OCI-M2 (cell line): ENCODE data around the gene LIMS1.
"Not testable (repeated sequence)": the region's sequence is repeated elsewhere in the genome, so short reads cannot be mapped to it uniquely, and the experiment has no call there.

Experiments
- DNase-seq: peaks from one replicate; lab custom pipeline; 2025; ENCODE audit not compliant: unreplicated experiment; lab: John Stamatoyannopoulos, UW

LIMS1 gene

DNA sequence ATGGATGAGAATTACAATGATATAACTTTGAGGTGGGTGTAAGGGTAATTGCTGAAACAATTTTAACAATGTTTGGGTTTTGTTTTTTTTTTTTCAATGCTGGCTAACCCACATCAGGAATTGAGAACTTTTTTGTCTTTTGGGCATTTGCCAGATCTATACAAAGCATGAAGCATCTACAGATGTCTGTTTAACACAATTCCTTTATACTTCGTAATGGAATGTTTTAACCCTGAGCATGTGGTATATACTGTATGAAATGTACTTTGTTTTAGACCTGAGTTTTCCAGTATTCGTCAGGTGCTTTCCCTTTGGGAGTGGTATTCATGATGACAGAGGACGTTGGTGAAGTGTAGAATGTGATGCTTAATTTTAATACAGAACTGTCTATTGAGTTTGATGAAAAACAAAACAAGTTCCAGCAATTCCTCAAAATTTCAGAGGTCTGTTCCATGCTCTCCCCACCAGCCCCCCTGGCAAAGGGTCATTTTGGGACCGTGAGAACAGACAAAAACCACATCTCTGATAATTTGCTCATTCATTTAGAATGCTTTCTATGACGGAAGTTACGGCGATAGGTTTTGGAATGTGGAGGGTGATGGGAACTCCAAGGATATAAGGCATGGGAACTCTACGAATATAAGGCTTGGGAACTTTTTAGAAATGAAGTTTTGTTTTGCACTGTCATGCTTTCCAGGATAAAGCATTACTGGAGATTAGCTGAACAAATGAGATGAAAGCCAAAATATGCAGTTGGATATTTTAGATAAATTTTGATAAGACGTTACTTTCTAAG, 14.1 kb downstream of the LIMS1 start:
- no peak for DNase-seq

DNA sequence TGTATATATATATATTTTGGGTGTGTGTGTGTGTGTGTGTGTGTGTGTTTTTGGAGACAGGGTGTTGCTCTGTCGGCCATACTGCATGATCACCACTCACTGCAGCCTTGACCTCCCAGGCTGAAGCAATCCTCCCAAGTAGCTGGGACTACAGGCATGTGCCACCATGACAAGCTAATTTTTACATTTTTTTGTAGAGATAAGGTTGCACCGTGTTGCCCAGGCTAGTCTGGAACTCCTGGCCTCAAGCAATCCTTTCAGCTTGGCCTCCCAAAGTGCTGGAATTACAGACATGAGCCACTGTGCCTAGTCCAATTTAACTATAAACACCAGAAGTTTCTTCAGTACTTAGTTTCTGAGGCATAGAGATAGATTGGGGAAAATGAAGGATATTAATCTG, 18.3 kb downstream of the LIMS1 start:
- DNase-seq, result no peak

DNA sequence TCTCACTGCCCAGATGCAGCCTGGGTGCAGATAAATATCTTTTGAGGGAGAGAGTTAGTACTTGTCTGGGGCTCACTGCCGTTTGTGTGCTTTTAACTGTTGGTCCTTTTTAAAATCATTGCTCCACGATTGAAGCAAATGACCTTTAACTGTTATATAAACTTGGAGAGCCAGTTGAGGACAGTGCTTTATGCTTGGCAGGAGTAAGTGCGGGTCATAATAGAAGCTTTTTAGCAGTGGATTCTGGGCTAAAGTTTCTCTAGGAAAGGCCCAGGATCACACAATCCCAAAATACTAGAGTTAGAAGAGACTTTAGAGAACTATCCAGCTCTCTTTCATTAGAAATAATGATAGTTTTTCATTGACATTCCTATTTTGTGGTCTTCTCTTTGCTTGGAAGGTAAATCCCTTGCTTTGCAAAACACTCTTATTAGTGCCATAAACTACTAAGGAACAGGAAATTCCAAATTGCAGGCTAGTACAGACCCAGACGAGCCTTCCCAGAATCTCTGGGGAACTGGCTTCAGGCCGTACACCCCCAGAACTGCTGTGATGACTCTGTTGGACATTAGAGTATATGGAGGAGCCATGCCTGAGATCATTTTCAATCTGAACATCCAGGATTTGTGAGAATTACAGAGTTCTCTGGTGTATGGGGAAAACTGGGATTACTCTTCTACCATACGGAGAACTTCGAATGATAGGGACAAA, 19.1 kb downstream of the LIMS1 start:
- no peak for DNase-seq

DNA sequence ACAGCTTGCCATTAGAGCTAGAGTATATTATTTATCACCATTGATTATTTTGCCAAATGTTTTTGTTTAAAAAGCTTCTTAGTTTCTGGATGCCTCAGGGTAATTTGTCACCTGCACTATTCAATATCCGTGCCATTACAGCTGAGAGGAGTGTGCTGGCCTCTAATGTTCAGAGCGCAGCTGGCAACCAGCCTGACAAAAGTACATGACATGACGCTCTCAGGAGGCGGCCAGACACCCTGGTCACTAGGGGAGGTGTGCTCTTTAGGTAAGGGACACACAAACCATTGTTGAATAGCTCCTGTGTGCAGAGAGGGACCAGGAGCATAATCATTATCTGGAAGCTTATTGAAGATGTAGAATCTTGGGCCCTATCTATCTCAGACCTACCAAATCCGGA, 20.3 kb downstream of the LIMS1 start:
- no peak for DNase-seq

DNA sequence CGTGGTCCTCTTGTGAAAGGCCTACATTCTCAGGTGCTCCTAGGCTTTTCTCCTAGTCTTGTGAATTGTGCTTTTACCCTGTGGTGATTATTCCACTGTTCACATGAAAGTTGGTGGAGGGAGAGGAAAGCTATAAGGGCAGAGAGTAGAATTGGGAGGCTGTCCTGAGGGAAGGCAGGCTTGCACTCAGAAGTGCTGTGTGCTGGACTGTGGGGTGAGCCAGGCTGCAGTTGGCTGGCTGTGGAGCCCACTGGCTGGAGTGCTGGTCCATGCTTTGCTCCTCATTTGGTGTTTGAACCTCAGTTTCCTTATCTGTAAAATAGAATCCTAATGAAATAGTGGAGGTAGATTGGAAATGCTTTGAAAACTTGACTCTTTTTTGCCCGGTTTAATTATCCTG, 21.3 kb downstream of the LIMS1 start:
- DNase-seq, result no peak

DNA sequence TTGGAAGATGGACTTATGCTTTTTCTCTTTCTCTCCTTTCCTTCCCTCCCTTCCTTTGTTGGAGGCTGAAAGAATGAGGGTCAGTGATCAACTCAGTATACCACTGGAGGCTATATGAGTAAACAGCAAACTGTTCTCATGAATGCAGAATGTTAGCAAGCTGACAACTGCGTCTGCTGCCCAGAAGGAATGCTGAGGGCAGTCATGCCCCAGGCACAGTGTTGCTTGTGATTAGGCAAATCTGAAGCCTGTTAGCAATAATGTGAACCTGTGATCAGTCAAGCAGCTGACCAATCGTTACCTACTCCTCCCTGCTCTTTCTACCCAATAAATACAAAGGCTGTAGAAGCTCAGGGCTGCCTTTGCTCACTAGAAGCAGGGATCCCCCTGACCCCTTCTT, 22.3 kb downstream of the LIMS1 start:
- DNase-seq, result not testable (repeated sequence)

DNA sequence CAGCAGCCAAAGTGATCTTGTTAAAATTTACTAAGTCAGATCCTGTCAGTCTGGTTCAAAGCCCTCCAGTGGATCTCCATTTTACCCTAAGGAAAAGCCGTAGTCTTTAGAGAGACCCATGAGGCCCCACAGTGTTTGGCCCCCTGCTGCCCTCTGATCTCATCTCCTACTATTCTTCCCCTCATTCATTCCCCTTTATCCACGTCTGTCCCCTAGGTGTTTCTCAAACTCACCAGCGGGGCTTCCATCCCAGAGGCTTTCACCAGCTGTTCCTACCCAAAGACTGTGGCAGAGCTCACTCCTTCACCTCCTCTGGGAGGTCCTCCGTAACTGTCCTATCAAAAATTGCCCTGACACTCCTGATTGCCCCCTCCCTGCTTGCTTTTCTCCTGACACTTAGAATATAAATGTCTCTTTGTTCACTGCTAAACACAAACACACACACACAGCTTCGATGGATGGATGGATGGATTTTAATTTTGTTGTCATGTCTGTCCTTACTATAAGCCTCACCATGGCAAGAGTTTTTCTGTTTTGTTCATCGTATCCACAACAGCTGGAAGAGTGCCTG, 26.1 kb downstream of the LIMS1 start:
- no peak for DNase-seq

DNA sequence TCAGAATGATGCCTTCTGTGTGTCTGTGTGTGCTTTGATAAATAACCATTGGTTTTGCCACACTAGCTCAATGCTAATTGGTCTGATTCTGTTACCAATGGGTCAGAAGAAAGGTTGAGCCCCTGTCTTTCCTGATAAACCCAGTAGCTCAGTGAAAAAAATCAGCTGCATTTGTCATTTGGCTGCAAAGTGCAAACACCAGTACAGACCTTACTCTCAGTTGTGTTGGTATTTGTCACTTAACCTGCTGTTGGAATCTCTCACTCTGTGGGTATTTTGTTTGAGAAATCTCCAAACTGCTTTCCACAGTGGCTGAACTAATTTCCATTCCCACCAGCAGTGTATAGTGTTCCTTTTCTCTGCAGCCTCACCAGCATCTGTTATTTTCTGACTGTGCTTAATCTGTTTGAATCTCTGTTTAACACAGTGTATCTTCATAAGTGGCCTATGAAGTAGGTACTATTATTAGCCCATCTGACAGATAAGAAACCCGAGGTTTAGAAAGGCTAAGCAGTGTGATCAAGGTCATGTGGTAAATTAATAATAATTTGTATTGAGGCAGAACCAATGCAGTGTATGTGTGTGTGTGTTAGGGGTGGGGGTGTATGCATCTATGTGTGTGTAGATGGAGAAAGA, 26.7 kb downstream of the LIMS1 start:
- DNase-seq, result no peak

DNA sequence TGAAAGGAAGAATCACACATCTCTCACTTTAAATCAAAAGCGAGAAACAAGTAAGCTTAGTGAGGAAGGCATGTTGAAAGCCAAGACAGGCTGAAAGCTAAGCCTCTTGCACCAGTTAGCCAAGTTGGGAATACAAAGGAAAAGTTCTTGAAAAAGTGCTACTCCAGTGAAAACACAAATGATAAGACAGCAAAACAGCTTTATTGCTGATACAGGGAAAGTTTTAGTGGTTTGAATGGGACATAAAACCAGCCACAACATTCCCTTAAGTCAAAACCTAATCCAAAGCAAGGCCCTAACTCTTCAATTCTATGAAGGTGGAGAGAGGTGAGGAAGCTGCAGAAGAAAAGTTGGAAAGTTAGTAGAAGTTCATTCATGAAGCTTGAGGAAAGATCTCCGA, 28.0 kb downstream of the LIMS1 start:
- no peak for DNase-seq

DNA sequence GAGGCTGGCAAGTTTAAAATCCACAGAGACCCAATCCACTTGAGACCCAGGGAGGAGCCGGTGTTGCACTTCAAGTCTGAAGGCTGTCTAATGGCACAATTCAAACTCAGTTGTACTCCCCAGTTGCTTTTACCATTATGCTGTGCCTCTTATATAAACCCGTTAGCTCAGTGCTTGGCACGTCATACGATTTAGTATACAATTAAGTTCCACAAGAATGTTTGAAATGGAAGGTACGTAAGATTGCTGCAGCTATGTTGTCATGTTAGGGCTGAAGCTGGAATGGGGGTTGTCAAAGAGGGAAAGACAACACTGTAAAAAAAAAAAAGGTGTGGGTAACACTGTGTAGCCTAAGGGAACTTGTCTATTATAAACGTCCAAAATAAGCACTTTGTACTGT, 30.2 kb downstream of the LIMS1 start:
- no peak for DNase-seq

DNA sequence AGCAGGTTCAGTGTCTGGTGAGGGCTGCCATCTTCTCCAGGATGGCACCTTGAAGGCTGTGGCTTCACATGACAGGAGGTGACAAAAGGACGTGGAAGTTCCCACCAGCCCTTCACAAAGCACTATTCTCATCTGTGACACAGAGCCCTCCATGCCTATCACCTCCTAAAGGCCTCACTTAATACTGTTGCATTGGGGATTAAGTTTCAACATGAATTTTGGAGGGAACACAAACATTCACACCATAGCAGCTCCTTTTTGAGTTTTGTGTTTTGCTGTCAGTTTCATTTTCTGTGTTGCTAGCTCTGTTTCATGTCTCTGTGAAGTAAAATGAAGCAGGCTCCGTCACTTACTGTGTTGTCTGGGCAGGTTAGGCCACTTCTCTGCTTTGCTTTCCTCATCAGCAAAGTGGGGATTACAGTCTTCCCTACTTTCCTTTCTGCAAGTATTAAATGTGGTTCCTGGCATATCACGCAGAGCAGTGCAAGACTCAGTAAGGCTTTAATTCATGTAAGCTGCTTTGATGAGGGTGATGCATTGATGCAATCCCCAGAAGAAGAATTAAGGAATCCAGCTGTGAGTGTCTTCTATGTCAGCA, 31.6 kb downstream of the LIMS1 start:
- DNase-seq, result no peak

DNA sequence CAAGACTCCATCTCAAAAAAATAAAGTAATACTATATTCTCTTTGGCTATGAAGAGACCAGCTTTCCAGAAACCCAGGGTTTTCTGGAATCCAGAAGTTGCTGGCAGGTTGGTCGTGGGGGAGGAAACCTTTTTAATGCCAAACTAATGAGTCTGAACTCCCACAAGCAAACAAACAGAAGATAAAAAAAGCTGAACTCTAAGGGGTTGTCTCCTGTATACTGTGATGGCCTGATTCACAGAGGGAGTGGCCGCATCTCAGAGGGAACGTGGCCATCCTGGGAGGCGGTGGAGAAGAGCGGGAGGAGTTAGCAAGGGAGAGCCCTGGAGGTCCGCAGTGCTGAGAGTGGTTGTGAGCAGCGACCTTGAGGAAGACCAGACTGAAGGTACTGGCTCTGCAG, 36.1 kb downstream of the LIMS1 start:
- DNase-seq, result no peak

DNA sequence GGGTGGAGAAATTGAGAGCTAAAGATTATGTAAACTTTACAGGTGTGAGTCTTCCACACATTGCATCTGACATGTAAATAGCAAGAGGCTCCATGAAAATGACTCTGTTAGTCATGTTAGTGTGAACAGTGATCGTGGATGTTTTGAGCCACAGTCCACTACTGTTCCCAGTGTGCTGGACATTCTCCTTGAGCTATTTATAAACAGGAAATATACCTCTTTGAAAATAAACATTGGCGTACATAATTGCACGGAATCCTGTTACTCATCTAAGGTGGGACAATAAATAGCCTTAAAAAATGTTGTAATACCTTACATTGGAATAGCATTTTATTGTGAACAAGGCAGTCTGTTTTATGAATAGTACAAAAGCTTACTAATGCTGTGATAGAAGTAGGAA, 37.0 kb downstream of the LIMS1 start:
- DNase-seq, result no peak

DNA sequence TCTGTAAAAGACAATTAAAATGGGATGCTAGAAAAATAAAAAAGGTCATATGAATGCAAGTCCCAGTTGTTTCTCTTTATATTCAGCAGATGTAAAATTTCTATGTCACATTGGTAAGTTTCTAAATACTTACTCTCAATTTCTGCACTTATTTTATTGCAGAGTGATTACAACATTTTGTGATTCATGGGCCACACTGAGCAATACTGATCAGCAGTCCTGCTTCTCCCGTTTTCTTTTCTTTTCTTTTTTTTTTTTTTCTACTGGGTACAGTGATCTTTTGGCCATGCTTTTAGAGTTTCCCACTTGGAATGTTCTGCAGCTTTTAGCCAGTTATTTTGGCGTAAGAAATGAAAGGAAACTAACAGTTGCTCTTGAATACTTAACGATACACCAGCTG, 38.8 kb downstream of the LIMS1 start:
- DNase-seq, result no peak

DNA sequence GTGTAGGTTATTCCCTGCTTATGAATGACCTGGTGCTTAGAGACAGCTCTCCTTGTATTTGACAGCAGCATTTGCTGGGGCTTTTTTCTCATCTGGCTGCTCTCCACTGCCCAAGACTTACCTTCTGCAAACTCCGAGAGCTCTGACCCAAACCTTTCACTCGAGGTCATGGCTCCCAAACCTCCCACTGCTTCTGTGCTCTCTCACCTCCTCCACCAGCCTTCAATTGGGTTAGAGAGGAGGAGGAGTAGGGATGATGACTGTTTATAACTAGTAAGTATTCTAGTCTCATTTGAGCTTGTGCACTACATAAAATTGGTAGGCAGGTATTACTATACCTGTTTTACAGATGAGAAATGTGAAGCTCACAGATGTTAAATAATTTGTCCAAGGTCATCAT, 40.1 kb downstream of the LIMS1 start:
- no peak for DNase-seq

DNA sequence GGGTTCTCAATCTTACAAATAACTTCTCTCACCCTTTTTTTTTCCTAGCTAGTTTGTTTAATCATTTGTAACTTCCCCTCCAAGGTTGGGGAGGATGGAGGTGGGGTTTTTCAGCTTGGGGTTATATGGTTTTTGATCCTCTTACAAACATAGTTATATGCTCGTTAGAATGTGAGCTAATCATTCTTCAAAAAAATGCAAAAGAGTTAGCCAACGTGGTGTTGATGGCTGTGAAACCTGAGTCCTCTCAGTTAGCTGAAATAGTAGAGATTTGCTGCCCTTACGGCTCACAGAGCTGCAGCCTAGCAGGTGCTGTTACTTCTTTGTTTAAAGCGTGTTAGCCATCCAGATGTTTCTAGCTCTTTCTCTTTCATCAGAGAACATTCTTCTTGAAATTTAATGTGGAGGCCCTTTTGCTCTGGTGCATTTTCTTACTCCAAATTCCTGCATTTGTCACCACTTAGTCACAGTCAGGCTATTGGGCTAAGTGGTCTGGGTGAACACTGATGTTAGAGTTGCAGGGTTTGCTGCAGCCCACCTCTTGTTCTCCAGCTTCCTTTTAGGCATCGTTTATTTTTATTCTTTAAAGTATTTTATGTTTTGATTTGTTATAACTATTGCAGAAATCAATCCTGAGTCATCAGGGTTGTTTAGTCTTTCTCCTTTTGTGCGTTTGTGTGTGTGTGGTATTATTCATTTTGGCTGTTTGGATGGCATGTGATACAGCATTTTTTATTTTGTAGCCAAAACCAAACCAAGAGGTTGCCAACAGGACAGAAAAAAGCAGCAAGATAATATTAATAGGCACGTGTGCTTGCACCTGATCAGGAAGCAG, 41.1 kb downstream of the LIMS1 start:
- DNase-seq, result no peak

DNA sequence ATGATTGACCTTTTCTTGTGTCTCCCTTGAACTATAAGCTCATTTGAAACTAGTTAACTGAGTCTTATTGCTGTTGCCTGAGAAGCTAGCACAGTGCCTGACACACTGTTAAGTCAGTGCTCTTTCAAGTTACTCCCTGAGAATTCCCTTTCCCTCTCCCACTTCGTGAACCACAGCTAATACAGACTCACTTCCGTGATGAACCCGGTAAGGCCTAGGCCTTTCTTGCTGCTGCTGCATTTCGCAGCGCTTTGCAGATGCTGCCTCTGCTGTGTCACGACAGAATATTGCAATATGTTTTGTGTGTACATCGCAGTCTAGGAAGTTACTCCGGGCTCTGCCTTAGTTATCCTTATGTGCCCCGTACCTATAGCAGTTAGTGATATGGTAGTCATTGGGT, 42.8 kb downstream of the LIMS1 start:
- DNase-seq, result no peak

DNA sequence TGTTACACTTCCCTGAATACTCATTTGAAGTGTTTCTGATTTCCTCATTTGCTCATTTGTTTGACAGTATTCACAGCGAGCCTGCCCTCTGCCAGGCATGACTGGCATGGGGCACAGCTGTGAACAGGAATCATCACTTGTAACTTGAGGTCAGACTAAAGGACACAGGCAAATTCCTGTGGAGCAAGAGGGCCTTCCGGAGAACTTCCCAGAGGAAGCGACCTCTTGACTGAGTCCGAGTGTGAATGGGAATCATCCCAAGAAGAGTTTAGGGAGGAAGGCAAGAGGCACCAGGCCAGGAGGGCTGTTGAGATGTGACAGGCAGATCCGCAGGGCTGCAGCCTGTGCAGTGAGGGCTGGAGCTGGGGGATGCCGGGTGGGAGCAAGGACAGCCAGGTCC, 45.4 kb downstream of the LIMS1 start:
- DNase-seq, result no peak

DNA sequence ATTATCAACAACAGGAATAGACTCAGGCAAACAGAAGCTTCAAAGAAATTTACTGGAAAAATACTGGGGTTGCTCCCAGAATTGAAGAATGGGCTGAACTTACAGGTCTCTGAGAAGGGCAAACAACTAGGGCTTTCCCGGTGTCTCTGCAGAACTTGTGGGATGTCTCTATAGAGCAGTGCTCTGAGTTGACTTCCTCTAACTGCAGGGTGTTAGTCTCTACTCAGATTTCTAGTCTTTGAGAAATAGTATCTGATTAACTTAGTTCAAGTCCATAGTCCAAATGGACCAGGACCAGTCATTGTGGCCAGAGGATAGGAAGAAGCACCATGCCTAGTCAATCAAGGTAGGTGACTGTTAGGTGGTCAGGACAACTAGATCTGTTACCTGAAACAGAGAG, 45.8 kb downstream of the LIMS1 start:
- DNase-seq, result no peak

DNA sequence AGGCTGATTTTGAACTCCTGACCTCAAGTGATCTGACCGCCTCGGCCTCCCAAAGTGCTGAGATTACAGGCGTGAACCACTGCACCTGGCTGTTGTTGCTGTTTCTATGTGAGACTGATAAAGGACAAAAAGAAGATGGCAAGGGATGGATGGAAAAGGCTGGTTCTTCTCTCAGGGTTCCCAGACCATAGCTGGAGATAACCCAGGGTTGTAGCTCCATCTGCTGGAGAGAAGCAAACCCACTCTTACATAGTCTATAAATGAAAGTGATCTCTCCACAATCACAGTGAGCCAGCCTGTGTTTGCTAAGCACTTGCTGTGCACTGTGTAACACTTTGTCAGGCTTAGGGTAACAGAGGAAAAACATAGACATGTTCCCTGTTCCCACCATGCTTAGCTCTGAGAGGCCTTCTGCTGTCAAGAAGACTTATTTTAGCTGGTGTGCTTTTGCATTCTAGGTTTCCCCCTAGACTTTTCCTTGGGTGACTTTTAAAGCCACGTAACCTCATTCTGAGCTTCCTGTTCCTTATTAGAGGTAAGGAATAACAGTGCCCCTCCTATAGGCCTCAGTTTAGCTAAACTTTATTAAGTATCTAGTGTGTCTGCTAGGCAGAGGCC, 49.7 kb downstream of the LIMS1 start:
- DNase-seq, result no peak
